Endothelial cell of umbilical vein (primary cell): Measurements from ENCODE around the gene ZBTB8A. TPM values are rescaled to one million over a fixed set of nuclear protein-coding genes. Genes with fewer than 3 reads are reported as not detected.

Experiments
- BruUV-seq: library from RNA; stranded (reverse); fragments of 400-500 nt; replicated peaks from 2 replicates; lab custom pipeline; 2021; lab: Mats Ljungman, UMichigan
- CTCF ChIA-PET: fragments of 300-600, 350-600 bp; sonication (Branson Sonifier 250); formaldehyde crosslinking; loops from one replicate; lab custom pipeline; 2021; ENCODE audit warnings: antibody characterized with exemption, inconsistent platforms; lab: Charles Lee
- POLR2A ChIA-PET: fragments of 300-600, 350-600 bp; sonication (Branson Sonifier 250); formaldehyde crosslinking; loops from one replicate; lab custom pipeline; 2021; ENCODE audit warnings: antibody characterized with exemption, inconsistent platforms; lab: Charles Lee
- DNase-seq: peaks from one replicate; pipeline ENCODE4 v3.0.0-alpha.2; 2011; ENCODE audit warnings: low read depth, low spot score
- FAIRE-seq: peaks from 2 replicates; lab custom pipeline; 2011; peaks lifted over from hg19 to GRCh38; lab: Jason Lieb, UNC
- H2AFZ ChIP-seq: 2 replicates; pipeline ENCODE4 v1.6.0; 2012; ENCODE audit warnings: low read depth, low read length, control low read depth, inconsistent platforms
- H3K27ac ChIP-seq: 2 replicates; pipeline ENCODE4 v1.5.1; 2011; ENCODE audit warnings: low read depth, mild to moderate bottlenecking, control low read depth, low read length, moderate library complexity; ENCODE audit not compliant: insufficient read depth
- H3K27me3 ChIP-seq, 2 experiments: 2 replicates each; pipeline versions ENCODE4 v1.6.0 to v1.6.1; 2011; ENCODE audit warnings: low read length in 2 of 2, mixed read lengths in 1 of 2; ENCODE audit not compliant: control insufficient read depth in 2 of 2, insufficient read depth in 2 of 2
- H3K36me3 ChIP-seq, 2 experiments: 2 replicates in 1 of 2; 3 replicates in 1 of 2; pipeline ENCODE4 v1.5.1; 2011; ENCODE audit warnings: low read length in 2 of 2, mild to moderate bottlenecking in 1 of 2, moderate library complexity in 1 of 2; ENCODE audit not compliant: control insufficient read depth in 2 of 2, insufficient read depth in 2 of 2; ENCODE audit errors: extremely low read depth in 1 of 2
- H3K4me1 ChIP-seq: 3 replicates; pipeline ENCODE4 v1.5.1; 2011; ENCODE audit warnings: mild to moderate bottlenecking, low read length; ENCODE audit not compliant: control insufficient read depth, insufficient read depth; ENCODE audit errors: extremely low read depth
- H3K4me2 ChIP-seq: 2 replicates; pipeline ENCODE4 v1.6.1; 2011; ENCODE audit warnings: low read length, control low read depth, mixed read lengths; ENCODE audit not compliant: insufficient read depth
- H3K4me3 ChIP-seq, 3 experiments: fragments of 200-600 bp in 1 of 3; sonication (generic), shearing (Covaris generic) in 1 of 3; replicated peaks in 1 of 3; 2 replicates each; pipeline ENCODE4 v1.5.1; 2011 to 2016; ENCODE audit warnings: control low read depth in 3 of 3, low read length in 3 of 3, mild to moderate bottlenecking in 2 of 3, inconsistent platforms in 1 of 3, low read depth in 1 of 3, moderate library complexity in 1 of 3; ENCODE audit not compliant: insufficient read depth in 1 of 3
- H3K79me2 ChIP-seq: 2 replicates; pipeline ENCODE4 v1.6.0; 2012; ENCODE audit warnings: low read length, inconsistent platforms; ENCODE audit not compliant: control insufficient read depth, insufficient read depth
- H3K9ac ChIP-seq: replicated peaks from 2 replicates; pipeline ENCODE3; 2011; ENCODE audit warnings: low read length, control low read depth; ENCODE audit not compliant: insufficient read depth; ENCODE audit errors: extremely low read depth
- H3K9me1 ChIP-seq: replicated peaks from 3 replicates; pipeline ENCODE4 v1.6.0; 2011; ENCODE audit warnings: mild to moderate bottlenecking, low read length; ENCODE audit not compliant: control insufficient read depth, insufficient read depth; ENCODE audit errors: extremely low read depth
- H3K9me3 ChIP-seq: replicated peaks from 2 replicates; pipeline ENCODE4 v1.5.1; 2012; ENCODE audit warnings: low read length, inconsistent platforms; ENCODE audit not compliant: control insufficient read depth, insufficient read depth
- H4K20me1 ChIP-seq: replicated peaks from 2 replicates; pipeline ENCODE3; 2011; ENCODE audit warnings: mild to moderate bottlenecking, low read length; ENCODE audit not compliant: control insufficient read depth, insufficient read depth; ENCODE audit errors: extremely low read depth
- CTCF ChIP-seq, 2 donors: IDR thresholded peaks; 1 replicate in 1 of 2; 2 replicates in 1 of 2; pipeline ENCODE4 v1.5.1; 2011; ENCODE audit warnings: low read length in 2 of 2, mild to moderate bottlenecking in 2 of 2, moderate library complexity in 2 of 2, control low read depth in 1 of 2, inconsistent platforms in 1 of 2, low read depth in 1 of 2; ENCODE audit not compliant: insufficient read depth in 1 of 2; ENCODE audit errors: extremely low read depth in 1 of 2
- EZH2 ChIP-seq: IDR thresholded peaks from 2 replicates; pipeline ENCODE4 v1.6.1; 2012; ENCODE audit warnings: borderline replicate concordance, low read depth, mild to moderate bottlenecking, moderate library complexity, low read length, inconsistent platforms; ENCODE audit not compliant: severe bottlenecking
- FOS ChIP-seq: IDR thresholded peaks from 2 replicates; pipeline ENCODE4 v1.6.1; 2011; ENCODE audit warnings: mild to moderate bottlenecking, low read length, moderate library complexity, borderline replicate concordance; ENCODE audit not compliant: insufficient read depth
- GATA2 ChIP-seq: IDR thresholded peaks from 2 replicates; pipeline ENCODE4 v1.7.0; 2011; ENCODE audit warnings: low read depth, mild to moderate bottlenecking, moderate library complexity, mixed read lengths, low read length; ENCODE audit not compliant: insufficient read length, insufficient read depth
- JUN ChIP-seq: IDR thresholded peaks from 2 replicates; pipeline ENCODE4 v1.6.1; 2011; ENCODE audit warnings: borderline replicate concordance, low read depth; ENCODE audit not compliant: insufficient read length, insufficient read depth
- MAX ChIP-seq: IDR thresholded peaks from 2 replicates; pipeline ENCODE4 v1.6.1; 2011; ENCODE audit not compliant: insufficient read depth, insufficient read length
- MYC ChIP-seq: IDR thresholded peaks from one replicate; pipeline ENCODE4 v1.6.1; 2011; ENCODE audit warnings: mild to moderate bottlenecking, low read depth, low read length
- POLR2A ChIP-seq: IDR thresholded peaks from 2 replicates; pipeline ENCODE4 v1.6.1; 2012; ENCODE audit warnings: low read depth, mild to moderate bottlenecking, control low read depth, low read length
- POLR2AphosphoS5 ChIP-seq: IDR thresholded peaks from 2 replicates; pipeline ENCODE4 v1.6.1; 2012; ENCODE audit warnings: low read depth, mild to moderate bottlenecking, control low read depth, low read length, moderate library complexity; ENCODE audit not compliant: insufficient read depth
- dilution Hi-C: fragments of 300-500 bp; cut with MboI; formaldehyde crosslinking; loops from one replicate; pipeline ENCODE4 v1.15.0; 2019; ENCODE audit warnings: low sequenced_read_pairs; ENCODE audit not compliant: extremely low pct_ligation_motif_present
- intact Hi-C: fragments of 100-400 bp; cut with micrococcal nuclease; formaldehyde crosslinking; loops from one replicate; pipeline ENCODE4 v1.10.0; 2022
- polyA plus RNA-seq, 4 experiments: library from polyadenylated mRNA; depleted of rRNA in 3 of 4; stranded (reverse) in 3 of 4; unstranded in 1 of 4; fragments of >200 nt; gene quantifications; 2 replicates each; pipeline versions ENCODE4 v1.2.1 to v1.2.3, GENCODE V29; 2011 to 2012; ENCODE audit warnings: missing spikeins in 1 of 4
- total RNA-seq: library from RNA; stranded (reverse); gene quantifications from 2 replicates; pipeline ENCODE4 v1.2.3, GENCODE V29; 2021

Gene ZBTB8A
- total and polyA plus RNA-seq, 2 donors (not counting 3 experiments of a cell fraction or from before 2014, with no cell fraction given): 3.1 to 9.6 TPM

GRCh38 chr1:32647308-32648134 is 108.3 kb downstream of the ZBTB8A start:
- dilution Hi-C loops: no loop called here
- H3K9ac ChIP-seq: no peak overlapping the region
- CTCF ChIA-PET: no interaction called here
- no peaks in the 10 kb centered on the region for H3K36me3 ChIP-seq
- H3K9me3 ChIP-seq: no peaks in the 10 kb centered on the region
- H3K4me1 ChIP-seq: peaks cover 6% of the 10 kb centered on the region
- H3K79me2 ChIP-seq: peaks cover 49% of the 10 kb centered on the region
- no TSS peak for BruUV-seq
- no peak overlapping the region for H3K27ac ChIP-seq
- no peak overlapping the region for H3K4me3 ChIP-seq
- intact Hi-C loops: no loop called here
- FAIRE-seq (no peak), DNase-seq (no peak)
- no peaks in the 10 kb centered on the region for H3K9me1 ChIP-seq
- no peaks in the 10 kb centered on the region for H3K27me3 ChIP-seq
- POLR2A ChIA-PET: interaction anchor here (0.6 kb wide), 1 partner anchor 140 kb away, joined by 4 read pairs; no protein-coding TSS in a partner anchor
- H4K20me1 ChIP-seq: no peaks in the 10 kb centered on the region
- H3K4me2 ChIP-seq: no peak overlapping the region
- TF ChIP-seq MYC (no peak), EZH2 (no peak), JUN (no peak), POLR2A (no peak), GATA2 (no peak), FOS (no peak), MAX (no peak), CTCF (IDR thresholded peaks at IDR 0.05; ENCODE audit: extremely low read depth in 1 of 2, insufficient read depth in 1 of 2, low read depth in 1 of 2, low read length in 2 of 2) (no peak), POLR2AphosphoS5 (no peak)
- H2AFZ ChIP-seq: no peak overlapping the region
